Central memory CD8-positive, alpha-beta T cell (primary cell): Measurements from ENCODE around the gene AIG1.
"Not testable (repeated sequence)": the region's sequence is repeated elsewhere in the genome, so short reads cannot be mapped to it uniquely, and the experiment has no call there.

ENCODE experiments used
- ATAC-seq: fragments of 150-1000 bp; cut with Tn5 transposase; replicated peaks from 2 replicates; pipeline ENCODE4 v1.10.0; 2022; ENCODE audit warnings: mild to moderate bottlenecking, moderate FRiP score, moderate number of reproducible peaks; ENCODE audit not compliant: poor library complexity, severe bottlenecking; ENCODE audit errors: extremely low read depth
- DNase-seq, 2 donors: peaks; one replicate each; pipeline ENCODE4 v3.0.0; 2021; ENCODE audit warnings: low spot score in 2 of 2
- H3K27ac Mint-ChIP-seq: one replicate; pipeline ENCODE4 v1.8.0; 2022; ENCODE audit warnings: low read depth, mild to moderate bottlenecking, moderate library complexity, mixed read lengths
- H3K27me3 Mint-ChIP-seq: one replicate; pipeline ENCODE4 v1.8.0; 2022; ENCODE audit warnings: mixed read lengths
- H3K36me3 Mint-ChIP-seq: one replicate; pipeline ENCODE4 v1.8.0; 2022; ENCODE audit warnings: mild to moderate bottlenecking, moderate library complexity, mixed read lengths; ENCODE audit not compliant: insufficient read depth
- H3K4me1 Mint-ChIP-seq: one replicate; pipeline ENCODE4 v1.8.0; 2022; ENCODE audit warnings: mixed read lengths
- H3K4me3 Mint-ChIP-seq: one replicate; pipeline ENCODE4 v1.8.0; 2022; ENCODE audit warnings: mild to moderate bottlenecking, moderate library complexity, mixed read lengths
- H3K9me3 Mint-ChIP-seq: one replicate; pipeline ENCODE4 v1.8.0; 2022; ENCODE audit warnings: mixed read lengths

AIG1 gene

GRCh38 chr6:143333081-143333480, 272.4 kb downstream of the AIG1 start:
- H3K27ac Mint-ChIP-seq, result no peak overlapping the region
- no peak for ATAC-seq
- no peak overlapping the region for H3K4me3 Mint-ChIP-seq

GRCh38 chr6:143333749-143334520, 273.2 kb downstream of the AIG1 start:
- DNase-seq, result no peak
- ATAC-seq, result no peak

More at GRCh38 chr6:143333081-143333480, 272.4 kb downstream of the AIG1 start:
- H3K27me3 Mint-ChIP-seq, result no peaks in the 10 kb centered on the region
- H3K4me1 Mint-ChIP-seq, result no peaks in the 10 kb centered on the region
- no peaks in the 10 kb centered on the region for H3K9me3 Mint-ChIP-seq
- H3K36me3 Mint-ChIP-seq, result no peaks in the 10 kb centered on the region
- DNase-seq, result no peak

GRCh38 chr6:143335865-143336264, 275.2 kb downstream of the AIG1 start:
- DNase-seq (no peak), ATAC-seq (no peak)
- Mint-ChIP-seq H3K27me3 (no peaks in the 10 kb centered on the region), H3K4me3 (no peak overlapping the region), H3K9me3 (no peaks in the 10 kb centered on the region), H3K4me1 (no peaks in the 10 kb centered on the region), H3K27ac (no peak overlapping the region), H3K36me3 (no peaks in the 10 kb centered on the region)

More at GRCh38 chr6:143333749-143334520, 273.2 kb downstream of the AIG1 start:
- Mint-ChIP-seq H3K4me3 (no peak overlapping the region), H3K36me3 (no peaks in the 10 kb centered on the region), H3K4me1 (no peaks in the 10 kb centered on the region), H3K27ac (no peak overlapping the region), H3K27me3 (no peaks in the 10 kb centered on the region), H3K9me3 (no peaks in the 10 kb centered on the region)

DNA sequence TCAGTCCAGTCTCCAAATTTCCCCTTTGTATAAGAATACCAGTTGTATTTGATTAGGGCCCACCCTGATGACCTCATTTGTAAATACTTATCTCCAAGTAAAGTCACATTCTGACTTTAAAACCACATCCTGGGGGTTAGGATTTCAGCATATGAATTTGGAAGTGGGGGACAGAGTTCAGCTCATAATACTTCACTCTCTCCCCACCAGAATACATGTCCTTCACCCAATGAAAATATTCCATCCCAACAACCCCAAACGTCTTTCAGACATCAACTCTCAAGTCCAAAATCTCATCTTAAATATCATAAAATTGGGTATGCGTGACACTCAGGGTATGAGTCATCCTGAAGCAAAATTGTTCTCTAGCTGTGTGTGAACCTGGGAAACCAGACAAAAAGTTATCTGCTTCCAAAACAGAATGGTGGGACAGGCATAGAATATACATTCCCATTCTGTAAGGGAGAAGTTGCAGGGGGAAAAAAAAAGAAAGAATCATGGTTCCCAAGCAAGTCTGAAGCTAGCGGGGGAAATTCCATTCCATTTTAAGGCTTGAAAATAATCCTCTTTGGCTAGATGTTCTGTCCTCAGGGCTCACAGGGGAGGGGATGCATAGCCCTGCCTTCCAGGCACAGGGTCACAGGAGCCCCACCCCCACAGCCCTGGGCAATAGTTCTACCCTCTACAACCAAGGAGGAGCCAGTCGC, 275.9 kb downstream of the AIG1 start:
- no peaks in the 10 kb centered on the region for H3K9me3 Mint-ChIP-seq
- H3K4me1 Mint-ChIP-seq, result no peaks in the 10 kb centered on the region
- ATAC-seq (no peak), DNase-seq (no peak)
- no peaks in the 10 kb centered on the region for H3K36me3 Mint-ChIP-seq
- no peak overlapping the region for H3K4me3 Mint-ChIP-seq
- no peaks in the 10 kb centered on the region for H3K27me3 Mint-ChIP-seq
- H3K27ac Mint-ChIP-seq, result no peak overlapping the region

DNA sequence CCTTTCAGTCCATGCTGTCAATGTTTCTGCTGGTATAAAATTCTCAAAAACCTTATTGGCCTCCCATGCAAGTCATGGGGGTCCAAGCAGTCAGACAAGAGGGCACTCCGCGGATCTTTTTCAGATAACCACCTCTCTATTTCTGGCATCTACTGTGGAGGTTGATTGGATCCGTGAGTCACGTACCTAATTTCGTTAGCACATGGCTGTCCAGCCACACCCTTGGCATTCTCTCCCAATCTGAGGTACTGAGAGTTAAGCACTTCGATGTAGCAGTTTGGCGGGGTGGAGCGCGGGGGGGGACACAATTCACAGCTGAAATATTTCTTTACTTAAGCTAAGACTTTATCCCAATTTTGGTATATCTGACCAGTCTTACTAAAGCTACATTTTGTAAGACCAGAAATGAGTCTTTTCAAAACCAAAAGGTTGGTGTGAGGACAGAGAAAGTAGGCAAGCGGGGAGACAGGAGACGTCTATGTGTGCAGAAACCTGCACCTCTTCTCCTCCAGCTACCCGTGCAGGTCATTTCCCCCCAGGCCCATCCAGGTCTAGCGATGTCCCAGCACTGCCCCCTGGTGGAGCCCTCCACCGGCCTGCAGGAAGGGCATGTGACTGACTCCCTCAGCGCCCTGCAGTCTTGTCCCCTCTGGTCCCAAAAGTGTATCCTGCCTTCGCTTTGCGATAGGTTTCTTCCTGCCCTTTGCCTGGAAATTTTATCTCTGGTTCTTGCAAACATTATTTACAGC, 276.7 kb downstream of the AIG1 start:
- H3K27ac Mint-ChIP-seq, result no peak overlapping the region
- DNase-seq (peak in 1 of 2 donors; percentile 18), ATAC-seq (no peak)
- no peaks in the 10 kb centered on the region for H3K36me3 Mint-ChIP-seq
- no peaks in the 10 kb centered on the region for H3K9me3 Mint-ChIP-seq
- no peaks in the 10 kb centered on the region for H3K27me3 Mint-ChIP-seq
- no peak overlapping the region for H3K4me3 Mint-ChIP-seq
- H3K4me1 Mint-ChIP-seq, result no peaks in the 10 kb centered on the region

- Mint-ChIP-seq H3K4me1 (no peaks in the 10 kb centered on the region), H3K36me3 (no peaks in the 10 kb centered on the region), H3K27ac (no peak overlapping the region), H3K27me3 (no peaks in the 10 kb centered on the region), H3K9me3 (no peaks in the 10 kb centered on the region), H3K4me3 (no peak overlapping the region)
- DNase-seq, result no peak
- no peak for ATAC-seq
Observed at GRCh38 chr6:143339223-143339622, 278.5 kb downstream of the AIG1 start.

- H3K9me3 Mint-ChIP-seq, ATAC-seq, DNase-seq, H3K4me1 Mint-ChIP-seq, H3K27me3 Mint-ChIP-seq, H3K27ac Mint-ChIP-seq, H3K4me3 Mint-ChIP-seq, H3K36me3 Mint-ChIP-seq: not testable (repeated sequence)
Observed at GRCh38 chr6:143345477-143345876, 284.8 kb downstream of the AIG1 start.

GRCh38 chr6:143346004-143346403, 285.3 kb downstream of the AIG1 start:
- Mint-ChIP-seq H3K9me3 (no peaks in the 10 kb centered on the region), H3K4me3 (no peak overlapping the region), H3K36me3 (no peaks in the 10 kb centered on the region), H3K27me3 (no peaks in the 10 kb centered on the region), H3K27ac (no peak overlapping the region), H3K4me1 (no peaks in the 10 kb centered on the region)
- DNase-seq (no peak), ATAC-seq (no peak)

DNA sequence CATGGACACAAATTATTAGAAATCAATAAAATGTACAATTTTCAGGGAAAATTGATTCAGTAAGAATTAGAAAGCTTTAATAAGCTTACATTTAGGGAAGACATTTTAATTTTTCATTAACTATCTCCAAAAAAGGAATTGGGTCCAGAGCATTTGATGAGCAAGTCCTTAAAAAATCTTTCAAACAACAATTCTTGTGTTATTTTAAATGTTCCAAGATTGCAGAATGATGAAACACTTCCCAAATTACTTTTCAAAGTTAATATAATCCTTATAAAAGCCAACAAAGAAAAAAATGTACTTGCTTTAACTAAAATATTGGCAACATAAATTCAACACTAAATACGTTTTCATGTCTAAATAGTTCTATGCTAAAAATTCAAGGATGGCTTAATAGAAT, 287.8 kb downstream of the AIG1 start:
- no peaks in the 10 kb centered on the region for H3K4me1 Mint-ChIP-seq
- DNase-seq (no peak), ATAC-seq (no peak)
- peaks cover 1% of the 10 kb centered on the region for H3K27me3 Mint-ChIP-seq
- H3K27ac Mint-ChIP-seq, result no peak overlapping the region
- no peaks in the 10 kb centered on the region for H3K9me3 Mint-ChIP-seq
- no peaks in the 10 kb centered on the region for H3K36me3 Mint-ChIP-seq
- H3K4me3 Mint-ChIP-seq, result no peak overlapping the region

DNA sequence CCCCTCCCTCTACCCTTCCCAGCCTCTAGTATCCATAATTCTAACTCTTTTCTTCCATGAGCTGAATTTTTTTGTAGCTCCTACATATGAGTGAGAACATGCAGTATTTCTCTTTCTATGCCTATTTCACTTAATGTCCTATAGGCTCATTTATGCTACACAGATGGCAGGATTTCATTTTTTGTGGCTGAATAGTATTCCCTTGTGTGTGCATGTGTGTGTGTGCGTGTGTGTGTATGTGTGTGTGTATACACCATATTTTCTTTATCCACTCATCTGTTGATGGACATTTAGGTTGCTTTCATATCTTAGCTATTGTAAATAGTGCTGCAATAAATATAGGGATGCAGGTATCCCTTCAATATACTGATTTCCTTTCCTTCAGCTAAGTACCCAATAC, 288.8 kb downstream of the AIG1 start:
- Mint-ChIP-seq H3K4me1 (no peaks in the 10 kb centered on the region), H3K9me3 (peaks cover 7% of the 10 kb centered on the region), H3K27ac (no peak overlapping the region), H3K4me3 (no peak overlapping the region), H3K27me3 (peaks cover 9% of the 10 kb centered on the region), H3K36me3 (no peaks in the 10 kb centered on the region)
- ATAC-seq (no peak), DNase-seq (no peak)

DNA sequence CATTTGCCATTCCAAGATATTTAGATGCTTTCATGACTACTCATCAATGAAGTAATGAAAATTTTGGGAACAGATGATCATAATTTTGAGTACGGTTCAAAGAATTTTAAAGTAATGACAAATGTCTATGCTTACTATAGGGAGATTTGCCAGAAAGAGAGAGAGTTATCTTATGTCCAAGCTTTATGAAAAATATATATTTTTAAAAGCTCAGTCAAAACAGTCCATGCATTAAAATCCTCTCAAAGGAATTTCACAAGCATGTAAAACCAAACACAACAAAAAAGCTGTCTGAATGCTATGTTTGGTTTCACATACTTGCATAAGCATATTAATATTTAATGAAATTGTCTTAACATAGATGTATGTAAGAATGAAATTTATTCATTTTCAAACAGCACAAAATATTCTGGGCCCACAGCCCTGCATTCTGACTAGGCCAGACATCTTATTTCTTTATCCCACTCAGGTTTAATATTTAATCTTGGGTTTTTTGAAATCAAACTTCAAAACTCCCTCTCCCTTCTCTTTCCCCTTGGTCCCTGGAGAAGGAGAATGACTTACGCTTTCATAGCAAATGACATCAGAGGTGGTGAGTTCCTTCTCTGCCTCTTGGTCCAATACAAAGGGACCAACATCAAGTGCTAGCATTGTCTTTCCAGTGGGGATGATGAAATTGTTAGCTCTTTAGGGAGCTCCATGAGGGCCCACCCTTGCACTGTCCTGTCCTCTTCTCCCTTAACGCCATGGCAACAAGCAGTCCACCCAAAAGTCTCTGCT, 295.6 kb downstream of the AIG1 start:
- DNase-seq (no peak), ATAC-seq (no peak)
- H3K27ac Mint-ChIP-seq, result no peak overlapping the region
- no peak overlapping the region for H3K4me3 Mint-ChIP-seq
- H3K27me3 Mint-ChIP-seq, result peaks cover 26% of the 10 kb centered on the region
- no peaks in the 10 kb centered on the region for H3K36me3 Mint-ChIP-seq
- peaks cover 7% of the 10 kb centered on the region for H3K9me3 Mint-ChIP-seq
- H3K4me1 Mint-ChIP-seq, result no peaks in the 10 kb centered on the region

- Mint-ChIP-seq H3K4me1 (no peaks in the 10 kb centered on the region), H3K36me3 (no peaks in the 10 kb centered on the region), H3K27me3 (peaks cover 26% of the 10 kb centered on the region), H3K9me3 (peaks cover 7% of the 10 kb centered on the region), H3K4me3 (no peak overlapping the region), H3K27ac (no peak overlapping the region)
- DNase-seq (no peak), ATAC-seq (no peak)
Observed at GRCh38 chr6:143357152-143357551, 296.5 kb downstream of the AIG1 start.
